DND-41 (cell line): ENCODE measurements around the gene SCAF8.

Source experiments
- EZH2 ChIP-seq: IDR thresholded peaks from 3 replicates; pipeline ENCODE4 v1.6.1; 2012; ENCODE audit warnings: borderline replicate concordance, low read depth, mild to moderate bottlenecking, moderate library complexity, low read length, inconsistent platforms; ENCODE audit not compliant: severe bottlenecking
- TF ChIP-seq, protein P1 (sequence below): IDR thresholded peaks from 2 replicates; pipeline ENCODE4 v1.5.1; 2012; ENCODE audit warnings: borderline replicate concordance, low read length, moderate library complexity, mild to moderate bottlenecking; ENCODE audit not compliant: poor library complexity, severe bottlenecking; ENCODE audit errors: extremely low read depth

- TF ChIP-seq, protein P1, sequence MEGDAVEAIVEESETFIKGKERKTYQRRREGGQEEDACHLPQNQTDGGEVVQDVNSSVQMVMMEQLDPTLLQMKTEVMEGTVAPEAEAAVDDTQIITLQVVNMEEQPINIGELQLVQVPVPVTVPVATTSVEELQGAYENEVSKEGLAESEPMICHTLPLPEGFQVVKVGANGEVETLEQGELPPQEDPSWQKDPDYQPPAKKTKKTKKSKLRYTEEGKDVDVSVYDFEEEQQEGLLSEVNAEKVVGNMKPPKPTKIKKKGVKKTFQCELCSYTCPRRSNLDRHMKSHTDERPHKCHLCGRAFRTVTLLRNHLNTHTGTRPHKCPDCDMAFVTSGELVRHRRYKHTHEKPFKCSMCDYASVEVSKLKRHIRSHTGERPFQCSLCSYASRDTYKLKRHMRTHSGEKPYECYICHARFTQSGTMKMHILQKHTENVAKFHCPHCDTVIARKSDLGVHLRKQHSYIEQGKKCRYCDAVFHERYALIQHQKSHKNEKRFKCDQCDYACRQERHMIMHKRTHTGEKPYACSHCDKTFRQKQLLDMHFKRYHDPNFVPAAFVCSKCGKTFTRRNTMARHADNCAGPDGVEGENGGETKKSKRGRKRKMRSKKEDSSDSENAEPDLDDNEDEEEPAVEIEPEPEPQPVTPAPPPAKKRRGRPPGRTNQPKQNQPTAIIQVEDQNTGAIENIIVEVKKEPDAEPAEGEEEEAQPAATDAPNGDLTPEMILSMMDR, result no peak
- TF ChIP-seq EZH2, result no peak
Observed at GRCh38 chr6:154852687-154853086, 119.5 kb downstream of the SCAF8 start.
